SK-MEL-5 (cell line): ENCODE measurements around the gene E2F1. TPM values are rescaled to one million over a fixed set of nuclear protein-coding genes. Genes with fewer than 3 reads are reported as not detected.
"Not testable (repeated sequence)": the region's sequence is repeated elsewhere in the genome, so short reads cannot be mapped to it uniquely, and the experiment has no call there.

Source experiments
- DNase-seq: peaks from one replicate; pipeline ENCODE4 v3.0.0-alpha.2; 2016; ENCODE audit warnings: low read depth, low spot score
- in situ Hi-C: cut with HindIII; loops from 2 replicates; pipeline ENCODE4 v1.10.0; 2016; ENCODE audit warnings: low sequenced_read_pairs, high pct_unique_total_duplicates, low pct_unique_long_range_greater_than_20kb
- total RNA-seq: library from RNA; depleted of rRNA; stranded (reverse); fragments of >200 nt; shearing (Covaris generic); gene quantifications from 2 replicates; pipeline ENCODE4 v1.2.3, GENCODE V29; 2014

The E2F1 gene
- total RNA-seq, 1 experiment from 2014 or later = 18.9 TPM

DNA sequence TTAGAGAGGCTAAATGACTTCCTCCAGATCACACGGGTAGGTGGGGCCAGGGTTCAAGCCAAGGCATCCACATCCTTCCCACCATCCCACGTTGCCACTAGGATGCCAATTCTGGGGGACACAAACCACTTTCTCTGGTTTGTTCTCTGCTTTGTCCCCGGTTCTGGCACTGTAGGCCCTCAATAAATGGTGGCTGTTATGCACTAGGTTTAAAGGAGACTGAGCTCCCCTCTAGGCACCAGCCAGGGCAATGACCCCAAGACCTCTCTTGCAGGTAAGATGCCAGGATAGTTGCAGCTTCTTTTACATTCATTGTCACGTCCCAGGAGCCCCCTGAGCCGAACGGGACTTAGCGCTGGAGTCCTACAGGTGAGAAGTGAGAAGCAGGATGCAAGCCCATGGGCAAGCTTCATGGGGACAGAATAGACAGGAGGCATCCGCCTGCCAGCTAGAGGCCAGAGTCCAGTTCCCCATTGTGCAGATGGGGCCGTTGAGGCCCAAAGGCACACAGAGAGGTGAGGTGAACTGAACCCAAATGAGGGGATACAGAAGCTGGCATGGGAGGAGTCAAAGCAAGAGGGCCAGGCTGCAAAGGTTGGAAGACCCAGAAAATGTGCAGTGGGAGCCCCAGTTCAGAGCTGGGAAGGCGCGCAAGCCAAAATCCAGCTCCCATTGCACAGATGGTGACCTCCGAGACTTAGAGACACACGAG lies 33.2 kb upstream of the E2F1 start:
- in situ Hi-C loops = no loop called here
- DNase-seq = no peak

DNA sequence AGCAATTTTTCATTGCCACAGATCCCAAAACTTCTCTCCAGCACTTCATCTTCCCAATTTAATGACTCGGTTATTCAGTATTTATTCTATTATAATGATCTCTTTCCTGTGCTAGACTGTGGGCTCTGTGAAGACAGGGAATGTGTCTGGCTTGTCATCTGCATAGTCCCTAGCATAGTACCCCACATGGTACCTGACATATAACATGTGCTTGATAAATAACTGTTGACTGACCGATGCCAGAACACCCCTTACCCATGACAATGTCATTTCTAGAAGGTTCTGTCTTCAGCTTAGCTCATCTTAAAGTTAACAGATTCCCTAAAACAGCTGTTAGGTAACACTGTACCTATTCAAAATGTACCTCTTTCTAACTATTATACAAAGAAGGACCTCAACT lies 30.3 kb upstream of the E2F1 start:
- in situ Hi-C loops = no loop called here
- DNase-seq = no peak

DNA sequence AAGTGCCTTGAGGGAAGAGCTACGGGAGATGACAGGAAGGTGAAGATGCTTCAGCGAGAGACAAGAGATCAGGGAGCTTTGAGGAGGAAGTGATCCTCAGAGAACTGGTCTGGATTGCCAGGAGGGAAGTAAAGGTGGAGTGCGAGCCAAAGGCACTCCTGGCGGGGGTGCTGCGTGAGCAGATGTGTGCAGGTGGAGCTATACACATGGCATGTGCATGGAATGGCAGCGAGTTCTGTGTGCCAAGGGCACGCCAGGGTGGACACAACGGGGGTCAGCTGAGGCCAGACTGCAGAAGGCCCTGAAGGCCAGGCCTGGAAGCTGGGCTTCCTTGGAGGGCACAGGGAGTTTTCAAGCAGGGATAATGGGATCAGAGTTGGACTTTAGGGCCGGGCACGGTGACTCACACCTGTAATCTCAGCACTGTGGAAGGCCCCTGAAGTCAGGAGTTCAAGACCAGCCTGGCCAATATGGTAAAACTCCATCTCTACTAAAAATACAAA lies 27.7 kb upstream of the E2F1 start:
- in situ Hi-C loops = no loop called here
- DNase-seq = no peak

DNA sequence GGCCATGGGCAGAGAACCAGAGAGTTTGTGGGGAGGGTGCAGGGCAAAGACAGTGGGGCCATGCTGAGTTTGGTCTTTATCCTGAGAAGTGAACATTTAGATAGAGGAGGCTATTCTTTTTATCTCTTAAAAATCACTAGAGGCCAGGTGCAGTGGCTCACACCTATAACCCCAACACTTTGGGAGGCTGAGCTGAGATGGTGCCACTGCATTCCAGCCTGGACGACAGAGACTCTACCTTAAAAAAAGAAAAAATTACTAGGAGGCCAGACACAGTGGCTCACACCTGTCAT lies 25.2 kb upstream of the E2F1 start:
- in situ Hi-C loops = no loop called here
- DNase-seq = no peak

DNA sequence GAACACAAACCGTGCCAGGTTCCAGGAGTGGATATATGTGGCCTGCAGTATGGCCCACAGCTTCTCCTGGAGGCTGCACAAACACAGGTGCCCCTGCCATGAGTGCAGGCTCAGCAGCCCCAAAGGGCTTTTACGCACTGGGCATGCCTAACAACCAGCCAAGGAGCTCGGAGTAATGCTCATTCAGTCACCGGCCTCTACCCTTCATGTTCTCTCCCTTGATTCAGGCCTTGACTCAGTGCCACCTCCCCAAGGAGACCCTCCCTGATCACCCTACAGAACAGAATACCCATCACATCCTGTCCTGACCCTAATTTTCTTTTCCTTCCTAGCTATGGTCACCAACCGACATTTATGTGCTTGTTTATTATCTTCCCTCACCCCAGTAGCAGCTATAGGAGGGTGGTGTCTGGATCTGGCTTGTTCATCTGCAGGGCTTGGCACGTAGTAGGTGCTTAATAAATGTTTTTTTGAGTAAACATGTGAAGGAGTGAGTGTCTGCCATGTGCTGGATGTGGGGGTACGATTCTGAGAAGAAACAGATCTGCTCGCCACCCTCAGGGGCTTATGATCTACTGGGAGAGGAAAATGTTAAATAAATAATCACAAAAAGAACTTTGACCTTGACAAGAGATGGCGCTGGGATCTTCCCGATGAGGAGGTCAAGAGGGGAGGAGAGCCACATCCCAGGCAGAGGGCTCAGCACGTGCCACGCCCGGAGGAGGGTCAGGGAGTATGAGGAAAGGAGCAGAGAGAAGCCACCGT lies 24.7 kb upstream of the E2F1 start:
- in situ Hi-C loops = no loop called here
- DNase-seq = no peak

DNA sequence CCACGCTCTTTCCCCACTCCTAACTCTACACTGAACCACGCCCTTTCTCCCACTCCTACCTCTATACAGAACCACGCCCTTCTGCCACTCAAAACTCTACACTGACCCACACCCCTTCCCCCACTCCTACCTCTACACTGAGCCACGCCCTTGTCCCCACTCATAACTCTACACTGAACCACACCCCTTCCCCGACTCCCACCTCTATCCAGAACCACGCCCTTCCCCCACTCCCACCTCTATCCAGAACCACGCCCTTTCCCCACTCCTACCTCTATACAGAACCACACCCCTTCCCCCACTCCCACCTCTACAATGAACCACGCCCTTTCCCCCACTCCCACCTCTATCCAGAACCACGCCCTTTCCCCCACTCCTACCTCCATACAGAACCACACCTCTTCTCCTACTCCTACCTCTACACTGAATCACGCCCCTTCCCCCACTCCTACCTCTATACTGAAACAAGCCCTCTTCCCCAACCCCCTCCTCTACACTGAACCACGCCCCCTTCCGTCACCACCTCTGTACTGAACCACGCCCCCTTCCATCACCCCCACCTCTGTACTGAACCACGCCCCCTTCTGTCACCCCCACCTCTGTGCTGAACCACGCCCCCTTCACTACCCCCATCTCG lies 23.8 kb upstream of the E2F1 start:
- no peak for DNase-seq
- in situ Hi-C loops = no loop called here

DNA sequence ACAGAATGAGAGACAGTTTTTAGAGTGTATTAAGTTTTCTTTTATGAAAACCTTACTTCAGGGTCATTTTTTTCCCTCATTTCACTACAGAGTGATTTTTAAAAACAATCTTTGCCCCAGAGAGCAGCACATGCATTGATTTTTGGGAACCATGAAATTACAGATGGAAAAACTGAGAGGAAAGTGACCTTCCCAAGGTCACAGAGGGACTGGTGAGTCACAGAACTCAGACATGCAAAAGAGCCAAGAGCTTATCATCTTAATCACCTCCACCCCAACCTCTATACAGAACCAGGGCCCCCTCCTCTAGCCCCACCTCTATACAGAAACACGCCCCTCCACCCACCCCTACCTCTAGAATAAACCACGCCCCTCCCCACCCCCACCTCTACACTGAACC lies 23.2 kb upstream of the E2F1 start:
- in situ Hi-C loops = no loop called here
- DNase-seq = no peak

DNA sequence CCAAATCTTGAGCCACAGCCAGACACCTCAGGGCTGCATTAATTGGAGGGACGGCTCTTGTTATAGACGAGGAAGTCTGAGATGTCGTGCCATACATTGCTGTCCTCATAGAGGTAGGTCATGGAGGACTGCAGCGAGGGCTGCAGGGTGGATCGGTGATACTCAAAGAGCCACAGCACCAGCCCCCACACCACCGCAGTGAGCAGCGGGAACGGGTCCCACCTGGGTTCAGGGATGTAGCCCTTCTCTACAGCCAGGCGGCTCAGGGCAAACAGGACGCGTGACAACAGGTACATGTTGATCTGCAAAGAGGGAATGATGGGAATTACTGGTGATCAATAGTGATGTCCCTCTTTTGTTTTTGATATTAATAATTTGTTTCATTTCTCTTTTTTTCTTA lies 21.5 kb upstream of the E2F1 start:
- DNase-seq = no peak
- in situ Hi-C loops = no loop called here

DNA sequence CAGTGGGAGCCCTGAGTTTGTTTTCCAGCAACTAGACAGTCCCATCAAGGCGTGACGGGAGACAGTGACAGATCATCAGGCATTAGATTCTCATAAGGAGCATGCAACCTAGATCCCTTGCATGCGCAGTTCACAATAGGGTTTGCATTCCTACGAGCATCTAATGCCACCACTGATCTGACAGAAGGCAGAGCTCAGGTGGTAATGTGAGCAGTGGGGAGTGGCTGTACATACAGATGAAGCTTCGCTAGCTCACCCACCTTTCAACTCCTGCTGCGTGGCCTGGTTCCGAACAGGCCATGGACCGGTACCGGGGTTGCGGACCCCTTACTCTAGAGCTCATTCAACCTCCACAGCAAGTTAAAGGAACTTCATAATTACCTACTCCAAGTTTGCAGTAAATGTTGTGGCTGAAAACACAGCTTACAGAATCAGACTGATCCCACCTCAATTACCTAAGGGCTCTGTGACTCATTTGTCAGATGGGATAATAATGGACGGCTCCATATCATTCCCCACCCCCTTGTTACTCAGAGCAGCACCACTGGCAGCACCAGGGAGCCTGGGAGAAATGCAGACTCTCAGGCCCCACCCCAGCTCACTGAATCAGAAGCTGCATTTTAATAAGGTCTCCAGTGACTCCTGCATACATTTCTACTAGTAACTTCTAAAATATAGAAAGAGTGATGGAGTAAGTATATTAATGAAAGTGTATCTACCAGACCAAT lies 18.2 kb upstream of the E2F1 start:
- in situ Hi-C loops = no loop called here
- DNase-seq = no peak

DNA sequence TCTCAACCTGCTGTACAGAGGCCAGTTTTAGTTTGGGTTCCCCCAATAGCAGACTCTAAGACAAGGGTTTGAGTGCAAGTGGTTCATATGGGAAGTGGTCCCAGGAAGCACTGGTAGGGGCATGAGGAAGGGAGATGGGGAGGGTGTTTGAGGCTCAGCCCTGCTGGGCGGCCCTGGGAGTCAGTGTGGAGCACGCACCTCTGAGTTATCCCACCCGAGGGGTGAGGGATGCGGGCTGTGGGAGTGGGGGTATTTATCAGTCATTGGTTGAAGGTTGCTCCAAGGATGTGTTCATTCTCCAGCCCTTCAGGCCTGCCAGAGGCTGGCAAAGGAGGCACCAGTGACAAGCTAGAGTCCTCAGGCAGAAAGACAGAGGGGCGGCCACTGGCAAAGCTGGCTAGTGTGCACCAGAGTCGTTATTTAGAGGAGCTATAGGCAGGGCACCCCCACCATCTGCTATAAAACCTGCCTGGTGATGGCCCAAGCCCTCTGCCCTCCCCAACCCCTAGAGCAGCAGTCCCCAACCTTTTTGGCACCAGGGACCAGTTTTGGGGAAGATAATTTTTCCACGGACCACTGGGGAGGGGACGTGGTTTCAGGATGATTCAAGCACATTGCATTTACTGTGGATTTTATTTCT lies 17.4 kb upstream of the E2F1 start:
- in situ Hi-C loops = no loop called here
- DNase-seq = no peak

DNA sequence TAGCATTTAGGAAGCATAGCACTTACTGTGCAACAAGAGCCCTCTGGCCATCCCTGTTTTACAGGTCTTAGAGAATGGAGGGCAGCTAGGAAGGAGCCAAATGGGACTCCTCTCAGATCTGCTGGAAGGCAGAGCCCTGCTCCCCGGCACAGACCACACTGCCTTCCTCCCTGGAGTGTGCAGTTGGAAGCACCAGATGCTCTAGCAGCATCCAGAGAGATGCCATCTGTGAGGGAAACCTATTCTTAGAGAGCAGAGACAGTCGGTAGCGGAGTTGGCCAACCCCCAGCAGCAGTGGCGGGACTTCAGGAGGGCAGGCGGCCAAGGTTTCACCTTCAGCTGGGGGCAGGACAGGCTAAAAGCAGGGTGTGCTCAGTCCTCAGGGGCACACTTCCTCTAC lies 16.7 kb upstream of the E2F1 start:
- in situ Hi-C loops = no loop called here
- DNase-seq = no peak

DNA sequence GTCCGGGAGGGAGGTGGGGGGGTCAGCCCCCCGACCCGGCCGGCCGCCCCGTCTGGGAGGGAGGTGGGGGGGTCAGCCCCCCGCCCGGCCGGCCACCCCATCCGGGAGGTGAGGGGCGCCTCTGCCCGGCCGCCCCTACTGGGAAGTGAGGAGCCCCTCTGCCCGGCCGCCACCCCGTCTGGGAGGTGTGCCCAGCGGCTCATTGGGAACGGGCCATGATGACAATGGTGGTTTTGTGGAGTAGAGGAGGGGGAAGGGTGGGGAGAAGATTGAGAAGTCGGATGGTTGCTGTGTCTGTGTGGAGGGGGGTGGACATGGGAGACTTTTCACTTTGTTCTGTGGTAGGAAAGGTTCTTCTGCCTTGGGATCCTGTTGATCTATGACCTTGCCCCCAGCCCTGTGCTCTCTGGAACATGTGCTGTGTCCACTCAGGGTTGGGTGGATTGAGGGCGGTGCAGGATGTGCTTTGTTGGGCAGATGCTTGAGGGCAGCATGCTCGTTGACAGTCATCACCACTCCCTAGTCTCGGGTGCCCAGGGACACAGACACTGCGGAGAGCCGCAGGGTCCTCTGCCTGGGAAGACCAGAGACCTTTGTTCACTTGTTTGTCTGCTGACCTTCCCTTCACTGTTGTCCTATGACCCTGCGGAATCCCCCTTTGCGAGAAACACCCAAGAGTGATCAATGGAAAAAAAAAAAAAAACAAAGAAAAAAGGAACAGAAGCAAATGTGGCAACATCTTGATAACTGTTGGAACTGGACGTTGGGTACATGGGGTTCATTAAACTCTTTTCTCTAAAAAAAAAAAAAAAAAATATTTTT lies 15.7 kb upstream of the E2F1 start:
- in situ Hi-C loops = no loop called here
- no peak for DNase-seq

DNA sequence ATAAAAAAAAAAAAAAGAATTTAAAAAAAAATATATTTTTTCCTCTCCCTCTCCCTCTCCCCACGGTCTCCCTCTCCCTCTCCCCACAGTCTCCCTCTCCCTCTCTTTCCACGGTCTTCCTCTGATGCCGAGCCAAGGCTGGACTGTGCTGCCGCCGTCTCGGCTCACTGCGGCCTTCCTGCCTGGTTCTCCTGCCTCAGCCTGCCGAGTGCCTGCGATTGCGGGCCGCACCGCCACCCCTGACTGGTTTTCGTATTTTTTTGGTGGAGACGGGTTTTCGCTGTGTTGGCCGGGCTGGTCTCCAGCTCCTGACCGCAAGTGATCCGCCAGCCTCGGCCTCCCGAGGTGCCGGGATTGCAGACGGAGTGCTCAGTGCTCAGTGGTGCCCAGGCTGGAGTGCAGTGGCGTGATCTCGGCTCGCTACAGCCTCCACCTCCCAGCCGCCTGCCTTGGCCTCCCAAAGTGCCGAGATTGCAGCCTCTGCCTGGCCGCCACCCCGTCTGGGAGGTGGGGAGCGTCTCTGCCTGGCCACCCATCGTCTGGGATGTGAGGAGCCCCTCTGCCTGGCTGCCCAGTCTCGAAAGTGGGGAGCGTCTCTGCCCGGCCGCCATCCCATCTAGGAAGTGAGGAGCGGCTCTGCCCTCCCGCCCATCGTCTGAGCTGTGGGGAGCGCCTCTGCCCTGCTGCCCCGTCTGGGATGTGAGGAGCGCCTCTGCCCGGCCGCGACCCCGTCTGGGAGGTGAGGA lies 14.7 kb upstream of the E2F1 start:
- DNase-seq, in situ Hi-C loops: not testable (repeated sequence)

DNA sequence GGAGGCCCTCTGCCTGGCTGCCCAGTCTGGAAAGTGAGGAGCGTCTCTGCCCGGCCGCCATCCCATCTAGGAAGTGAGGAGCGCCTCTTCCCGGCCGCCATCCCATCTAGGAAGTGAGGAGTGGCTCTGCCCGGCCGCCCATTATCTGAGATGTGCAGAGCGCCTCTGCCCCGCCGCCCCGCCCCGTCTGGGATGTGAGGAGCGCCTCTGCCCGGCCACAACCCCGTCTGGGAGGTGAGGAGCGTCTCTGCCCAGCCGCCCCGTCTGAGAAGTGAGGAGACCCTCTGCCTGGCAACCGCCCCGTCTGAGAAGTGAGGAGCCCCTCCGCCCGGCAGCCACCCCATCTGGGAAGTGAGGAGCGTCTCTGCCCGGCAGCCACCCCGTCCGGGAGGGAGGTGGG lies 12.8 kb upstream of the E2F1 start:
- in situ Hi-C loops, DNase-seq: not testable (repeated sequence)

DNA sequence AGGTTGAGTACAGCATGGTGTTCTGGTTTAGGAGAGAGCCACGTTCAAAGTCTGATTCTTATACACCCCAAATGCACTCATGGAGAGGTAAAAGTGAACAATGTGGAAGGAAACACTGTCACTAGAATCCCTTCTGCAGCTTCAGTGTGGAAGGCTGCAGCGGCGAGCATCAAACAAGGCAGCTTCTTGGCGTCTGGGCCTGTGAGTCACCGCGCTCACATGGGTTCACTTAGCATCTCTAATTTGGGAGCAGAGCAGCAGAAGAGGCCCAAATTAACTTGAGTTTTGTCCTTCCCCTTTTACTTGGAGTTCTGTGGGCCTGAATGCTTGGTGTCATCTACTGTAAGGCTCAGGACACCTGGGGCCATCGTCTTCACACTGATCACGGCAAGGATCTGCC lies 10.9 kb upstream of the E2F1 start:
- DNase-seq = no peak
- in situ Hi-C loops = no loop called here

DNA sequence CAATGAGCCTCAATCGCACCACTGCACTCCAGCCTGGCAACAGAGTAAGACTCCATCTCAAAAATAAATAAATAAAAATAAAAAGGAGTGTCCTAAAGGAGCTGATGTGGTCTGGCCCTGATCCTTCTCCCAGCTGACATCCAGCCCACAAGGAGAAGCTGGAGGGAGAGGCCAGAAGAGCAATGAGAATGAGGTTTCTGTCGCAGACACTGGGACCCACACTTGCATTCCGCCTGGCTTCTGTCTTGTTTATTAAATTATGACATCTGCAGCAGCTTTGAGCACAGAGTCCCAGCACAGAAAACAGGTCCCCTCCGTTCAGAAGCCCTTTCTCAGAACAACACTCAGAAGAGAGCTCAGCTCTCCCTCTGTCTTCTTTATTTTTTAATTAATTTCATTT lies 10.3 kb upstream of the E2F1 start:
- DNase-seq = no peak
- in situ Hi-C loops = no loop called here

DNA sequence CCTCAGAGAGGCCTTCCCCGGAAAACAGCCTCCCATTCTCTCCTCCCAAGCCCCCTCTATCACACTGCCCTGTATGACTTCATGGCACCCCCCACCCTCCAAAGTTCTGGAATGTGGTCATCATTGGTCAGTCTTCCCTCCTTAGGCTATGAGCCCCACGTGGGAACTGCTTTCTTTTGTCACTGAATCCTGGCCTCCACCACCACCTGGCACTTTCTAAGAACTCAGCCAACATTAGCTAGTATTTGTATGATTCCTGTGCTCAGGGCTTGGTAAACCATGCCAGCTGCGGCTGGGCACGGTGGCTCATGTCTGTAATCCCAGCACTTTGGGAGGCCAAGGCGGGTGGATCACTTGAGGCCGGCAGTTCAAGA lies 8.4 kb upstream of the E2F1 start:
- no peak for DNase-seq
- in situ Hi-C loops = no loop called here
